Superior temporal gyrus (tissue), 1 donor: ENCODE data around the gene SAP30L.

Experiments
- DNase-seq: peaks from one replicate; pipeline ENCODE4 v3.0.0-alpha.2; 2016; ENCODE audit errors: extremely low spot score

Gene SAP30L

GRCh38 chr5:154506716-154507080 is 60.9 kb downstream of the SAP30L start:
- no peak for DNase-seq

DNA sequence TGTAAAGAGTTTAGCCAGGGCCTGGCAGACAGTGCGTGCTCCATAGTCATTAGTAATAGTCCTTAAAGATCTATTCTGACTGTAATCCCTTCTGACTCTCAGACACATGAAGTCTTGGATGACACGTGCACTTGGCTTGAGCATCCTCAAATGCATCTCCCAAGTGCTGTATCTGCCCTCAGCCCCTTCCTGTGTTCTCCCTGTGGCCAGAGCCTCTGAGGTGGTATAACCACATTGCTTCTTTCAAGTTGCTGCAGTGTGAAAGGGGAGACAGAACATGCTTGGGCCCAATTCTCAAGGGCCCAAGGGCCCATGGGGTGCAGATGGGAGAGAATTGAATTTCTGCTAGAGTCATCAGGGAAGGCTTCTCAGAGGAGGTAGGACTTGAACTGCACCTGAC is 62.3 kb downstream of the SAP30L start:
- no peak for DNase-seq

- DNase-seq: no peak
Observed at GRCh38 chr5:154509784-154510555, 64.2 kb downstream of the SAP30L start.
